ENCODE measurements around the gene RASGRF1. TPM values are rescaled to one million over a fixed set of nuclear protein-coding genes. Genes with fewer than 3 reads are reported as not detected.

The RASGRF1 gene
- total and polyA plus RNA-seq, 12 donors = 0.11 to 6.9 (median 0.46) TPM

DNA sequence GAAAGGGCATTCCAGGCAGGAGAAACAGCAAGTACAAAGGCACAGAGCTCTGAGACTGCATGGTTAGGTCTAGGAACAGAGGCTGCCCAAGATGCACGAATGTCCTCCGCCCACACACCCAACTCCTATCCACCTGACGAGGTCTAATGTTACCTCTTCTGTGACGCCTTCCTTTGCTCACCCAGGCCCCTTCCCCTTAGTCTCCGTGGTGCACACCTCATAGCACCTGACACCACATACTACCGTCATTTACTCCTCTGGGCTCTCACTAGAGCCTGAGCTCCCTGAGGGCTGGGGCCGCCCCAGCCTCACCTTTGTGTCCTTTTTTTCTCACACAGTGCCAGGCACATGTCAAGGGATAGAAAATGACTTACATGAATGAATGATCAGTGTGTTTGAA lies 31.0 kb upstream of the RASGRF1 start:
- Histone ChIP-seq H3K9me3 (replicated peaks in 1 of 3) (no peaks in the 10 kb centered on the region), H3K4me3 (no peak overlapping the region), H3K36me3 (replicated peaks in 1 of 2) (no peaks in the 10 kb centered on the region), H3K27ac (no peak overlapping the region), H3K4me1 (replicated peaks in 1 of 2) (no peaks in the 10 kb centered on the region), H3K27me3 (no peaks in the 10 kb centered on the region)
- DNase-seq = no peak
- intact Hi-C loops (cut with DNase I) = no loop called here
- 89 to 95% (median 92%) methylated on average over 6 to 7 of the region's 7 CpGs for WGBS, 4 donors
- no peak for TF ChIP-seq POLR2A (IDR thresholded peaks at IDR 0.05)
- TF ChIP-seq, protein P1, sequence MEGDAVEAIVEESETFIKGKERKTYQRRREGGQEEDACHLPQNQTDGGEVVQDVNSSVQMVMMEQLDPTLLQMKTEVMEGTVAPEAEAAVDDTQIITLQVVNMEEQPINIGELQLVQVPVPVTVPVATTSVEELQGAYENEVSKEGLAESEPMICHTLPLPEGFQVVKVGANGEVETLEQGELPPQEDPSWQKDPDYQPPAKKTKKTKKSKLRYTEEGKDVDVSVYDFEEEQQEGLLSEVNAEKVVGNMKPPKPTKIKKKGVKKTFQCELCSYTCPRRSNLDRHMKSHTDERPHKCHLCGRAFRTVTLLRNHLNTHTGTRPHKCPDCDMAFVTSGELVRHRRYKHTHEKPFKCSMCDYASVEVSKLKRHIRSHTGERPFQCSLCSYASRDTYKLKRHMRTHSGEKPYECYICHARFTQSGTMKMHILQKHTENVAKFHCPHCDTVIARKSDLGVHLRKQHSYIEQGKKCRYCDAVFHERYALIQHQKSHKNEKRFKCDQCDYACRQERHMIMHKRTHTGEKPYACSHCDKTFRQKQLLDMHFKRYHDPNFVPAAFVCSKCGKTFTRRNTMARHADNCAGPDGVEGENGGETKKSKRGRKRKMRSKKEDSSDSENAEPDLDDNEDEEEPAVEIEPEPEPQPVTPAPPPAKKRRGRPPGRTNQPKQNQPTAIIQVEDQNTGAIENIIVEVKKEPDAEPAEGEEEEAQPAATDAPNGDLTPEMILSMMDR (IDR thresholded peaks at IDR 0.05) = no peak

DNA sequence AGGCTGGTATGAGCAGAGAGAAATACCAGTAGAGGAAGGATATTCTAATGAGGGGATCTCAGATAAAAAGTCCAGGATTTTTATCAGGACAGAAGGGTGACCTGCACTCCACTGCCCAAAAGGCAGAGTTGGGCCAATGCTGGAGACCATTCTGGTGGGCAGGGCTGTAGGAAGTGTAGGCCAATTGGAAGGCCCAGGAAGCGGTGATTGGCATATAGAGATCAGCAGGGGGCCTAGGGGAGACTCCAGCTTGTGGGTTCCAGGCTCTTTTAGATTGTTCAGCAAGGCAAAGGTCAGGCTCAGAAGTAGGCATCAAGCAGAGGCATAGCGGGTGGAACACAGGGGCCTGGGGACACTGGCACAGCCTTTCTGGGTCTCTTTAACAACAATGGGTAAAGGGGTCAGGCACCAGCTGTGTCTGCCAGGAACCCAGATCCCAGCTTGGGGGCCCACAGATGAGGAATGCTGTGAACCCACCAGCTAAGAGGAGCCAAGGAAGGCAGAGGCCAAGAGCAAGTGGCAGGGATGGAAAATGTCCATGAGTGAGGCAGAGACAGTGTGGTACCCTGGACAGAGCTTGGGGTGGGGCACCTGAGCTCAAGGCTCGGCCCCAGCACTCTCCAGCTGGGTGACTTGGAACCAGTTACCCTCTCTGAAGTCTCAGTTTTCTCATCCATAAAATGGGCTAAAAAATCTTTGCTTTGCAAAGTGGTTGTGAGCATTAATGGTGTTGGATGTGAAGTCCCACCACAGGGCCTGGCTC lies 27.0 kb upstream of the RASGRF1 start:
- TF ChIP-seq, protein P1 (IDR thresholded peaks at IDR 0.05) = no peak
- no peak for TF ChIP-seq POLR2A (IDR thresholded peaks at IDR 0.05)

DNA sequence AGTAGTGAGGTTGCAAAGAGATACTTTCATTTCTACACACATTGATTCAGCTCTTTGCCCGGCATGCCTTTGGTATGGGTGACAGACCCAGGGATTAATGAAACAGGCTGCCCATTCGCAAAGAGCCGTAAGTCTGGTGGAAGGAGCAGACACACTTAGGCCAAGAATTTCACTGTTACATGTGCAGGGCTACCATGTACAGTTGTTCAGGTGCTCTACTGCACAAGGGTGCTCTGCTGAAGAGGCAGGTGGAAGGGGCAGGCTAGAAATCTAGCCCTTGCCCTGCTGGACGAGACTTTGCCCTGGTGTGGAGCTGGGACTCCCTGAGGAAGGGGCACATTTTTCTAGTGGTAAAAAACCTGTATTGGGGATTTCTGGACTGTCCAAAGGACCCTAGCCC lies 26.2 kb upstream of the RASGRF1 start:
- intact Hi-C loops (cut with DNase I) = no loop called here
- no peak for DNase-seq
- H3K4me3 ChIP-seq = no peak overlapping the region
- TF ChIP-seq, protein P1 (IDR thresholded peaks at IDR 0.05) = no peak
- TF ChIP-seq POLR2A (IDR thresholded peaks at IDR 0.05) = no peak
- H3K27ac ChIP-seq = no peak overlapping the region
- no peaks in the 10 kb centered on the region for H3K4me1 ChIP-seq (replicated peaks in 1 of 2)
- WGBS, 4 donors = 95 to 97% (median 96%) methylated on average over 4 of the region's 4 CpGs
- no peaks in the 10 kb centered on the region for H3K27me3 ChIP-seq
- H3K9me3 ChIP-seq (replicated peaks in 1 of 3) = no peaks in the 10 kb centered on the region
- no peaks in the 10 kb centered on the region for H3K36me3 ChIP-seq (replicated peaks in 1 of 2)

More for the DNA sequence above, 27.0 kb upstream of the RASGRF1 start:
- WGBS, 4 donors = 81 to 87% (median 85%) methylated on average over 3 of the region's 3 CpGs
- Histone ChIP-seq H3K4me3 (no peak overlapping the region), H3K4me1 (replicated peaks in 1 of 2) (no peaks in the 10 kb centered on the region), H3K36me3 (replicated peaks in 1 of 2) (no peaks in the 10 kb centered on the region), H3K27ac (no peak overlapping the region), H3K9me3 (replicated peaks in 1 of 3) (no peaks in the 10 kb centered on the region), H3K27me3 (no peaks in the 10 kb centered on the region)
- intact Hi-C loops (cut with DNase I) = no loop called here
- no peak for DNase-seq

DNA sequence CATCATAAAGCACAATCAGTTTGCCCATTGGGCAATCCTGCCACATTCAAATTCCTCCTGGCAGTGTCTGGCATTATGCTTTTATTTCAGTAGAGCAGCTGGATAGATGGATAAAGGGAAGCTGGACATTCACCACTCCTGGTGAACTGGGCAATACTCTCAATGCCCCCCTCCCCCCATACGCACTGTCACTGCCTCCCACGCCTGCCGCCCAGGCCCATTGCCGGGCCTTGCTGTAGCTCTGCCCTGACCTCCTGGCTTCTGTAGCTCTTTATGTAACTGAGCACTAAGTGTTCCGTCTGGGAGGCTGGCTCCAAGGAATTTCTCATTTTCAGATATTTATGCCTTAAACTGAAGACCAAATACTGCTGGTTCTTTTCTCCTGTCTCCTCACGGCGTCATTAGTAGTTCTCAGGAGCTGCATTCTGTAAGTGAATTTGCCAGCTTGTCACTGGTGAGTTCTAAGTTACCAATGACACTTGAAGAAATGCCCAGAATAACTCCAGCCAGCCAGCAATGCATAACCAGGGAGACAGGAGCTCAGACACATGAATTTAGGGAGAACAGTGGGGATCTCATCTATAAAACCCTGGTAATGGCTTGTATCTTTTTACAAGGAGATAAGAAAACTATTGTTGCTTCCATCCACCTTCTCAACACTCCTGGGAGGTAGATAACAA lies 25.5 kb upstream of the RASGRF1 start:
- H3K4me3 ChIP-seq = no peak overlapping the region
- 62 to 86% (median 74%) methylated on average over 7 of the region's 7 CpGs for WGBS, 4 donors
- no peaks in the 10 kb centered on the region for H3K9me3 ChIP-seq (replicated peaks in 1 of 3)
- H3K27ac ChIP-seq = no peak overlapping the region
- intact Hi-C loops (cut with DNase I) = no loop called here
- no peaks in the 10 kb centered on the region for H3K4me1 ChIP-seq (replicated peaks in 1 of 2)
- no peaks in the 10 kb centered on the region for H3K27me3 ChIP-seq
- TF ChIP-seq, protein P1 (IDR thresholded peaks at IDR 0.05) = no peak
- TF ChIP-seq POLR2A (IDR thresholded peaks at IDR 0.05) = no peak
- no peaks in the 10 kb centered on the region for H3K36me3 ChIP-seq (replicated peaks in 1 of 2)
- DNase-seq = no peak

Measured in adrenal gland (tissue), 12 donors.